RWPE2 (cell line): ENCODE measurements around the gene CELF1.

Experiments used
- ATAC-seq: fragments of 200-7000 bp; cut with Tn5 transposase; 3 replicates; pipeline ENCODE4 v1.9.1; 2021; ENCODE audit warnings: low read depth
- DNase-seq: peaks from one replicate; pipeline ENCODE4 v3.0.0-alpha.2; 2020; ENCODE audit warnings: low spot score
- H3K27ac ChIP-seq: fragments of 450-650 bp; 2 replicates; pipeline ENCODE4 v1.5.1; 2017; ENCODE audit warnings: mild to moderate bottlenecking; ENCODE audit not compliant: poor library complexity, severe bottlenecking
- H3K27me3 ChIP-seq: fragments of 250-450 bp; sonication (Bioruptor Pico); 2 replicates; pipeline ENCODE4 v1.5.1; 2021; ENCODE audit warnings: mild to moderate bottlenecking, moderate library complexity; ENCODE audit not compliant: insufficient read depth, poor library complexity, severe bottlenecking
- H3K36me3 ChIP-seq: fragments of 250-450 bp; sonication (Bioruptor Pico); 2 replicates; pipeline ENCODE4 v1.5.1; 2020; ENCODE audit warnings: low read depth, mild to moderate bottlenecking, moderate library complexity
- H3K4me1 ChIP-seq: fragments of 250-450 bp; sonication (Bioruptor Pico); 2 replicates; pipeline ENCODE4 v1.5.1; 2021; ENCODE audit warnings: mild to moderate bottlenecking, moderate library complexity; ENCODE audit not compliant: insufficient read depth, poor library complexity, severe bottlenecking
- H3K4me3 ChIP-seq: fragments of 250-450 bp; sonication (Bioruptor Pico); 2 replicates; pipeline ENCODE4 v1.5.1; 2021; ENCODE audit warnings: mild to moderate bottlenecking, moderate library complexity; ENCODE audit not compliant: severe bottlenecking
- H3K9me3 ChIP-seq: fragments of 250-450 bp; sonication (Bioruptor Pico); 2 replicates; pipeline ENCODE4 v1.5.1; 2021; ENCODE audit warnings: mild to moderate bottlenecking, moderate library complexity; ENCODE audit not compliant: severe bottlenecking
- TF ChIP-seq, protein P1 (sequence below): fragments of 450-650 bp; IDR thresholded peaks from one replicate; pipeline ENCODE4 v1.5.1; 2017; ENCODE audit warnings: mild to moderate bottlenecking, moderate library complexity; ENCODE audit not compliant: poor library complexity, severe bottlenecking

CELF1 gene

DNA sequence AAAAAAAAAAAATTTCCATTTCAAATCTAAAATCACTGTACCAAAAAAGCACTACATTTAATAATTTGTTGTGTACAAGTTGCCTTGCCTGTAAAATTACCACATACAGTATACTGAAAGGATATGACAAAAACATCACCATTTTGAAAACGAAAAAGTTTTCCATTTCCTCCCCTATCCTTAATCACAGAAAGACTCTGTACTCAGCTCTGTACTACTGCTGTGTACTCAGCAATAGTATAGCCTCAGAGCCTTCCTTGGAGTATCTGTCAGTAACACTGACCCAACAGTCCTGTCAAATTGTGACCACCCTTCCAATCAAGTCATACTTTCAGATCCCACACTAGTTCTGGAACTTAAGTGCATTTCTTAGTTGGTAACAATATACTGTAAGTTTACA lies 48.0 kb downstream of the CELF1 start:
- Histone ChIP-seq H3K9me3 (no peaks in the 10 kb centered on the region), H3K27me3 (no peaks in the 10 kb centered on the region), H3K4me3 (no peak overlapping the region), H3K4me1 (peaks cover 32% of the 10 kb centered on the region), H3K36me3 (peaks cover 62% of the 10 kb centered on the region), H3K27ac (no peak overlapping the region)
- ATAC-seq (no peak), DNase-seq (no peak)
- TF ChIP-seq, protein P1, sequence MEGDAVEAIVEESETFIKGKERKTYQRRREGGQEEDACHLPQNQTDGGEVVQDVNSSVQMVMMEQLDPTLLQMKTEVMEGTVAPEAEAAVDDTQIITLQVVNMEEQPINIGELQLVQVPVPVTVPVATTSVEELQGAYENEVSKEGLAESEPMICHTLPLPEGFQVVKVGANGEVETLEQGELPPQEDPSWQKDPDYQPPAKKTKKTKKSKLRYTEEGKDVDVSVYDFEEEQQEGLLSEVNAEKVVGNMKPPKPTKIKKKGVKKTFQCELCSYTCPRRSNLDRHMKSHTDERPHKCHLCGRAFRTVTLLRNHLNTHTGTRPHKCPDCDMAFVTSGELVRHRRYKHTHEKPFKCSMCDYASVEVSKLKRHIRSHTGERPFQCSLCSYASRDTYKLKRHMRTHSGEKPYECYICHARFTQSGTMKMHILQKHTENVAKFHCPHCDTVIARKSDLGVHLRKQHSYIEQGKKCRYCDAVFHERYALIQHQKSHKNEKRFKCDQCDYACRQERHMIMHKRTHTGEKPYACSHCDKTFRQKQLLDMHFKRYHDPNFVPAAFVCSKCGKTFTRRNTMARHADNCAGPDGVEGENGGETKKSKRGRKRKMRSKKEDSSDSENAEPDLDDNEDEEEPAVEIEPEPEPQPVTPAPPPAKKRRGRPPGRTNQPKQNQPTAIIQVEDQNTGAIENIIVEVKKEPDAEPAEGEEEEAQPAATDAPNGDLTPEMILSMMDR, result no peak

DNA sequence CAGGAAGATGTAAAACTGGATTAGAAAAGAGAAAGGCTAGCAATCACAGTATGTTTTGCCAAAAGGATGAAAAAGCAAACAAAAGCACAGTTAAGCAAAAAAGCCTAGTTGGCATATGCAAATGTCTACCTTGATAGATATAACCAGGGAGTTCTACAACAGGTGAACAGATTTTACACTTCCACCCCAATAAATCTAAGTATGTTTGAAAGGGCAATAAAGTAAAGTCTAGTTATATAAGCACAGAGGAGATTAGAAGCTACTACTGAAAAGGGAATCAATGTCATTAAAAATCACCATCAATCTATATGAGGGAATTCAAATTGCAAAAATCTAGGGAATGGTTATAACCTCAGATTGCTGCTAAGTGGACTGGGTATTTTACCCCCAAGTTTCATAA lies 49.7 kb downstream of the CELF1 start:
- H3K27ac ChIP-seq, result no peak overlapping the region
- TF ChIP-seq, protein P1, result no peak
- H3K27me3 ChIP-seq, result no peaks in the 10 kb centered on the region
- H3K4me3 ChIP-seq, result no peak overlapping the region
- H3K4me1 ChIP-seq, result peaks cover 17% of the 10 kb centered on the region
- ATAC-seq (no peak), DNase-seq (no peak)
- H3K36me3 ChIP-seq, result peaks cover 76% of the 10 kb centered on the region
- no peaks in the 10 kb centered on the region for H3K9me3 ChIP-seq

DNA sequence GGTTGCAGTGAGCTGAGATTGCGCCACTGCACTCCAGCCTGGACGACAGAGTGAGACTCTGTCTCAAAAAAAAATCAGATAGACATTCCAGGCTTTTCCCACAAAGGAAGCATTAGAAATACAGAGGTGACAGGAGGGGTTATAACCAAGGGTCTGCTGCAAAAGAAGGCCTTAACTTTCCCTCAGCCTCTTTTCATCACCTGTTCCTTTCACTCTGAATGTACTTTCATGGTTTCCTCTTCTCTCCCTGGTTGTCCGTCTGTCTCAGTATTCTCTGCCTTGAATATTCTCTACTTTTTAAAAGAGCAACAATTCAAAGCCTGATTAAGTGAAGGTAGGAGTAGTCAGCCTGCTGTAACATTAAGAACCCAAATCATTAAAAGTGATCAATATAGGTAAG lies 50.2 kb downstream of the CELF1 start:
- TF ChIP-seq, protein P1, result no peak
- no peaks in the 10 kb centered on the region for H3K27me3 ChIP-seq
- H3K4me3 ChIP-seq, result no peak overlapping the region
- ATAC-seq (no peak), DNase-seq (no peak)
- H3K36me3 ChIP-seq, result peaks cover 81% of the 10 kb centered on the region
- no peaks in the 10 kb centered on the region for H3K9me3 ChIP-seq
- H3K4me1 ChIP-seq, result peaks cover 12% of the 10 kb centered on the region
- no peak overlapping the region for H3K27ac ChIP-seq

DNA sequence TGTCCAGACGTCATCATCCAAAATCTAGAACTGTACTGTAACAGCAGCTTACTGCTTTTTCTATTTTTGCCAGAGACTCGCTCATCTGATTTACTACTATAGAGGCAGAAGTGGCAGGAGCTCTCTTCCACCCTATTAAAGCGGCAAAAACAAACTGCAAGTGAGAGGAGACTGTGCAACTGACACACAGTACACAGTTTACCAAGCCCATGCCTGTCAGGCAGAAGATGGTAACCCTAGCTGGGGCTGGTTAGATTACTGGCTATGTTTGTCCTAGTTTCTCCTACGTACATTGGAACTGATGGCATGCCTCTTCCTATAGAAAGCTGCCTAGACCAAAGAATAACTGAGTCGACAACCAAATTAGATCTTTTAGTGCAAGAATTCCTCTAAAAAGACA lies 51.8 kb downstream of the CELF1 start:
- TF ChIP-seq, protein P1, result no peak
- H3K4me3 ChIP-seq, result no peak overlapping the region
- H3K4me1 ChIP-seq, result peaks cover 5% of the 10 kb centered on the region
- no peak for ATAC-seq
- H3K27ac ChIP-seq, result no peak overlapping the region
- H3K36me3 ChIP-seq, result peaks cover 86% of the 10 kb centered on the region
- H3K27me3 ChIP-seq, result no peaks in the 10 kb centered on the region
- no peak for DNase-seq
- H3K9me3 ChIP-seq, result no peaks in the 10 kb centered on the region

DNA sequence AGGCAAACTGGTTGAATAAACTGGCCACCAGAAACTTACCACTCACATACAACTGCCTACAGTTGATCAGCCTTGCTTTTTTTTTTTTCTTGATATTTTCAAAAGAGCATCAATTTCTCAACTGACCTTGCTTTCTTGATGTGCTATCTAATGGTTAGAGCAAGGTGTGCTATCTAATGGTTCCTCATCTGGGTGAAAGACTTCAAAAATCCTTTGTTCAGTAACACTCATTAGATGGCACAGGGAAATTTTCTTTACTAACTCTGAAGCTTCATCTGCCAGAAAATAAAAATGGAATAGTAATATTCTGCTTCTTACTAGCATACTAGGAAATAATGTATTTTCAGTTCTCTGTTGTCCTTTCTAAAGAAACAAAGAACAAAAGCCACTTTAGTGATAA lies 52.8 kb downstream of the CELF1 start:
- Histone ChIP-seq H3K9me3 (no peaks in the 10 kb centered on the region), H3K27me3 (no peaks in the 10 kb centered on the region), H3K4me3 (no peak overlapping the region), H3K4me1 (peaks cover 7% of the 10 kb centered on the region), H3K36me3 (peaks cover 93% of the 10 kb centered on the region), H3K27ac (no peak overlapping the region)
- DNase-seq (no peak), ATAC-seq (no peak)
- TF ChIP-seq, protein P1, result no peak
